GM19238 (cell line): ENCODE results near the gene GSTT2.
A peak's percentile ranks its signal among the peaks of the same experiment; 100 is the strongest.
"Not testable (repeated sequence)": the region's sequence is repeated elsewhere in the genome, so short reads cannot be mapped to it uniquely, and the experiment has no call there.

Experiments used
- DNase-seq: peaks from one replicate; pipeline ENCODE4 v3.0.0; 2011; ENCODE audit warnings: low spot score; ENCODE audit not compliant: insufficient read length

GSTT2 gene

DNA sequence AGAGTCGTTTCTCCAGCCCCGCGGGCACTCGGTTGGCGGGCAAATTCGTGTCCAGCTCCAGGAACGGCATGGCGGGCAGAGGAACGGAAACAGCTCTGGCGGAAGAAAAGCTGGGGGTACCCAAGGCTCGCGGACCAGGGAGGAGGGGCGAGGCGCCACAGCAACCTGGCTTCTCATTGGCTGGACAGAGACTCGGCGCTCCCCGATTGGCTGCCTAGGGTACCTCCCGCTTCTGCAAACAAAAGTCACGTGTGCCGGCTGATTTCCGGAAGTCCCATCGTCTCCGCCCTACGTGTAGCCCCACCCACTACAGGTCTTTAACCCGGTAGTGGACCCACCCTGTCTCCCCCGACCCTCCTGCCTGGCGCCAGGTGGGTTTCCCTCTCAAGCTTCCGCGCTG is 5.6 kb upstream of the GSTT2 start, which contains the start of gene DDT:
Gene DDT, minus strand, starts transcription at position 97 of the 400 bp plus-strand sequence. Its CDS starts 27 bp downstream, at position 70.
- not testable (repeated sequence) for DNase-seq

DNA sequence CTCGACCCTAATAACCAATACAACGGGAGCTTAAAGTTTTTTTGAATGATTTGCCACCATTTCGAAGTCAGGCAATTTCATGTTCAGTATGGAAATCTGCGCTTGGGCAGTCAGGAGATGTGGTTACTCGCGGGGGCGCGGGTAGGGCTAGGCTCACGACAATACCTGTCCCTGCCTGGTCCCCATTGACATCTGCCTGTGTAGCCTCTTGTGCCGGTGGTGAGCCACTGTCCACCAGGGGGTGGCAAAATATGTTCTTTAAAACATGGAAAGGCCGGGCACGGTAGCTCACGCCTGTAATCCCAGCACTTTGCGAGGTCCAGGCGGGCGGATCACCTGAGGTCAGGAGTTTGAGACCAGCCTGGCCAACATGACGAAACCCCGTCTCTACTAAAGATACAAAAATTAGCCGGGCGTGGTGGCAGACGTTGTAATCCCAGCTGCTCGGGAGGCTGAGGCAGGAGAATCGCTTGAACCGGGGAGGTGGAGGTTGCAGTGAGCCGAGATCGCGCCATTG is 5.0 kb upstream of the GSTT2 start:
- not testable (repeated sequence) for DNase-seq

DNA sequence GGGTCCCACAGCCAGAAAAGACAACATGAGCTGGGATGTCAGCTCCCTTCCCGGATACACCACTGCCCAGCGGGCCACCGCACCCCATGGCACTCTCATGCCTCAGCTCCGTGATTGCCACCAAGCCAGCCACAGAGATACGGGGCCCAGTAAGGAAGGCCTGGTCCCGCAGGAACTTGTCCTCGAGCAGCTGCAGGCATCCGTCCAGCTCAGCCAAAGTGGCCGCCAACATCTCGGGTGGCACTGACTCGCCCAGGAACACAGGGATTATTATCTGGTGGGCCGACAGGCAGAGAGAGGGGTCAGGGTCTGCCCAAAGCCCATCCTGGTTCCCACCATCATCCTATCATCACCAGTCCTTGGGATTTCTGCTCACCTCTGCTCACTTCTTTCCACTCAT is 2.6 kb upstream of the GSTT2 start:
- DNase-seq: not testable (repeated sequence)

- DNase-seq: not testable (repeated sequence)
Observed at GRCh38 chr22:23980567-23980966, 633 bp downstream of the GSTT2 start.

- peak; percentile 50 for DNase-seq
Observed at GRCh38 chr22:23984430-23984829, 4.5 kb downstream of the GSTT2 start.

DNA sequence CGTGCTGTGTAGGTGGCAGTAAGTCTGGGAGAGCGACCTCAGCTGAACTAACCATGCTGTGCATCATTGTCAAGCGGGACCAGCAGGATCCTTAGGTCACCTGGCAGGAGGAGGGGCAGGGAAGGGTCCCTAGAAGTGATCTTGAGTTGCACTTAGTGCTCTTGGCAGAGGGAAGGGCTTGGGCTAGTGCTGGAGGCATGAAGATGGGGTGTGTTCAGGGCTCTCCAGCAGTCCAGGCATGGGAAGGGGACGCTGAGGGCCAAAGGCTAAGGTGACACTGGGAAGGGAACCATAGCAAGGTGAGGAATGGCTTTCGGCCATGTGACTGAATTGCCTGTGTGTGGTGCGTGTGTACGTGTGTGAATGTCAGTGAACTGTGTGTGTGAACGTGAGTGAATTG is 6.2 kb downstream of the GSTT2 start:
- not testable (repeated sequence) for DNase-seq

DNA sequence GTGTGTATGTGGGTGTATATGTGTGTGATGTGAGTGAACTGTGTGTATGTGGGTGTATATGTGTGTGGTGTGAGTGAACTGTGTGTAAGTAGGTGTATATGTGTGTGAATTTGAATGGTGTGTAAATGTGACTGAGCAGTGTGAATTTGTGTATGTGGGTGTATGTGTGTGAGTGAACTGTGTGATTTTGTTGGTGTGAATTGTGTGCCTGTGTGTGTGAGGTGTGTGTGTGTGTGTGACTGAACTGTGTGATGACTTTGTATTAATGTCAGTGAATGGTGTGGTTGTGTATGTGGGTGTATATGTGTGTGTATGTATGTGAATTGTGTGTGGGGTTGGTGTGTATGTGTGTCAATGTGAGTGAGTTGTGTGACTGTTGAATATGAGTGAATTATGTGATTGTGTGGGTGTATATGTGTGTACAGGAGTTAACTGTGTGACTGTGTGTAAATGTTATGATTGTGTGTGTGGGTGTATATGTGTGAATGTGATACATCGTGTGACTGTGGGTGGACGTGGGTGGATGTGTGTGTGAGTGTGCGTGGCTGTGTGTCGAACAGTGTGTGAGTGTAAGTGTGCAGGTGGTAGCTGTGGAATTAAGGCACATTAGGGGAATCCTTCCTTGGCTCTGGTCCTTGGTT is 6.7 kb downstream of the GSTT2 start:
- not testable (repeated sequence) for DNase-seq

- DNase-seq: not testable (repeated sequence)
Observed at GRCh38 chr22:23989583-23990244, 9.8 kb downstream of the GSTT2 start.

GRCh38 chr22:23993080-23993479 is 13.1 kb downstream of the GSTT2 start:
- not testable (repeated sequence) for DNase-seq

DNA sequence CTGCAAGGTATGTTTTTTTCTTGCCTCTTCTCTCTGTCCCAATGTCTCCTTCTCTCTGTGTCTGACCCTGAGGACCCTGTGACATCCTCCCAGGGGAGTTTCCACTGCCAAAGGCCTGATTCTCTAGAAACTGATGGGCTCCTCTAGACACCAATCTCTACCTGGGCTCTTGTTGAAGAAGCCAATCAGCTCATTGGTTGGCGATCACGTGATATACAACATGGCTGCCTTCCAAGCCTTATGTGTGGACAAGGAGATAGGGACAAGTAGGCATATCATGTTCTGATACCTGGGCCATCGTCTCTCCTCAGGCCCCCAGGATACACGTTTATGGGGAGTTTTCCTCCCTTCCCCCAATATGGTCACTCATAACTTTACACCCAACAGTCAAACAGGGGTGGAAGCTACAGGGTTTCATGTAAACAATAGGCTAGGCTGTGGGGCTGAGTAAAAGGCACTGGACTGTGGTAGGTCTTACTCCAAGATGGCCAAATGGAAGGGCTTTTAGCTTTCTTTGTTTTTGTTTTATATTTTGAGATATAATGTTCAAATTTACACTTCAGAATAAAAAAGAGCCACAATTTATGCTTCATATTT is 13.7 kb downstream of the GSTT2 start:
- not testable (repeated sequence) for DNase-seq

- no peak for DNase-seq
Observed at GRCh38 chr22:23997092-23997491, 17.2 kb downstream of the GSTT2 start.

DNA sequence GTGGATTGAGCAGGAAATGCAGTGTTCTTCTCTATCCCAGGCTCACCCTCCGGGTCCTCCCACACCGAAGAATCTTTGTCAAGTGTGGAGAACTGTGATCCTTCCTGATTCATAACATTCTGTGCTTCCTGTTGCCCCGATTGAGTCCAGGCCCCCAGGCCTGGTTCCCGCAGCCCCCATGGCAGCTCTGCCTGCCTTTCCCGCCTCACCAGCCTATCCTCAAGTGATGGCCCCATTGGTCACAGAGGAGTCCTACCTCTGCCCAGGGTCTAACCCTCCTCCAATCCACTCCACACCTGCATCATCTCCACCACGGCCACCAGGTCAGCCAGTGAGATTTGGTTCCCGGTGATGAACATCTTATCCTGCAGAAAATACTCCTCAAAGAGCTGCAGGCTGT is 19.8 kb downstream of the GSTT2 start:
- DNase-seq: not testable (repeated sequence)

- no peak for DNase-seq
Observed at GRCh38 chr22:24001314-24001713, 21.4 kb downstream of the GSTT2 start.

DNA sequence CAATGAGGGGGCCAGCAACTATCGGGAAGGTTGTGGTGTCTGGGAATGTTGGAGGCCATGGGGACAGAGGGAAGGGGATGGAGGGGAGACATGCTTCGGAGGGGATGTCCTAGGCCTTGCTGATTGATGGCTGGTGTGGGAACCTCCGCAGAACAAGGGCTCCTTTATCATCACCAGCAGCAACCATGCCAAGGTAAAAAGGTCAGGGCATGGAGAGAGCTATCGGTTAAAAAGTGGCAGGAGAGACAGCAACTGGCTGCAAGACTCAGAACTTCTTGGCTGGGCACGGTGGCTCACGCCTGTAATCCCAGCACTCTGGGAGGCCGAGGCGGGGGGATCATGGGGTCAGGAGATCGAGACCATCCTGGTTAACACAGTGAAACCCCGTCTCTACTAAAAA is 22.3 kb downstream of the GSTT2 start:
- no peak for DNase-seq

GRCh38 chr22:24002851-24003250 is 22.9 kb downstream of the GSTT2 start:
- no peak for DNase-seq

- DNase-seq: no peak
Observed at GRCh38 chr22:24003887-24004286, 24.0 kb downstream of the GSTT2 start.

- DNase-seq: no peak
Observed at GRCh38 chr22:24005201-24005600, 25.3 kb downstream of the GSTT2 start, which contains the start of gene GSTT4. Gene GSTT4, minus strand, starts transcription at chr22:24005453. Its CDS starts 97 bp downstream, at chr22:24005356.

- DNase-seq: no peak
Observed at GRCh38 chr22:24006207-24006913, 26.4 kb downstream of the GSTT2 start.

DNA sequence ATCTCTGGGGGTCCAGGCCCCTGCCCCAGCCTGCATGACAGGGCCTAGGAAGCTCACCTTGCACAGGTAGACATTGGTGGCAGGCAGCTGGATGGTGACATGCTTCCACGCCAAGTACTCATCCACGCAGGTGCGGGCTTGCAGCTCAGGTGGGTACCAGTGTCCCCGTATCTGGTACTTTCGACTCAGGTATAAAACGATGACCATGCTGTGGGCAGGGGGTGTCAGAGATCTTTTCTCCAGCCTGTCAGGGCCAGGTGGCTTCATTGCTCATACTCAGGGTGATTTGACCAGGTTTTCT is 26.9 kb downstream of the GSTT2 start:
- DNase-seq: no peak

DNA sequence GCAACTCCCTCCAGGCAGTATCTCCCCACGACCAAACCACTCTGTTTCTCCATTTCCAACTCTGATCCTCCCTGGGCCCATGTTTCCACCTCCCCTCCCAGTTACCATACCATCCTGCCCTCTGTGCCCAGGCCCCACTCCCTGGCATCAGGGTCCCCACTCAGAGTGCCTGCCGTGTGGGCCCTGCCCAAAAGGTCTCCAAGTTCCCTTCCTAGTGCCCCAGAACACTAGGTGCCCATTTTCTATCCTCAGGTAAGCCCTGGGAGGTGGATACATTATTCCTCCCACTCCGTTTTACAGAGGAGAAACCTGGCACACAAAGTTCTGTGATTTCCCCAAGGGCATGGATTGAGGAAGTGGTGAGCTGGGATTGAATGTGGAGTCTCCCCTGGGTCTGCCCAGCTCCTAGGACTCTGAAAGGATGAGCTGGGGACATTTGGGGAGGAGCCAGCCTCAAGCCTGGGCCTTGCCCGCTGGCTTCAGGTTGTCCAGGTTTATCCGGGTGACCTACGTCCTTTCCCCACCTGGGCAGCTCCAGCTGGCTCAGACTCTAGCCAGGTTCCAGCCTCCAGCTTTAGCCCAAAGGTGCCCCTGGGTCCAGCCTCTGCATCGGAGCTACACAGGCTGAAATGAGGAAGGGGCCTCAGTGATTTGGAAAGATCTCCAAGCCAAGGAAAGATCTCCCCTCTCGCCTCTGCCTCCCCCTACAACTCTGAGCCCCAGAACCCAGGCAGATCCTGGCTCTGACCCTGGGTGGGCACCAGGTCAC is 27.5 kb downstream of the GSTT2 start:
- DNase-seq: no peak

DNA sequence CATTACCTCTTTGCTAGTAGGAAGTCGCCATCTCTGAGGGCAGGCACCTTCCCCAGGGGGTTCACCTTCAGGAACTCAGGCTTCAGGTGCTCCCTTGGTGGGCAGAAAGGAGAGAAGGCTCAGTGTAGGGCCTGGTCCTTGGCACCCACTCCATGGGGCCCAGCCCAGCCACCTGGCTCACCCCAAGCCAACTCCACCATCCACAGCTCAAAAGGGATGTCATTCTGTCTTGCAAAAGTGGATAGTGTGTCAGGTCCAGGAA is 28.0 kb downstream of the GSTT2 start:
- DNase-seq: no peak
